ENCODE results near the gene CAMKV.

DNA sequence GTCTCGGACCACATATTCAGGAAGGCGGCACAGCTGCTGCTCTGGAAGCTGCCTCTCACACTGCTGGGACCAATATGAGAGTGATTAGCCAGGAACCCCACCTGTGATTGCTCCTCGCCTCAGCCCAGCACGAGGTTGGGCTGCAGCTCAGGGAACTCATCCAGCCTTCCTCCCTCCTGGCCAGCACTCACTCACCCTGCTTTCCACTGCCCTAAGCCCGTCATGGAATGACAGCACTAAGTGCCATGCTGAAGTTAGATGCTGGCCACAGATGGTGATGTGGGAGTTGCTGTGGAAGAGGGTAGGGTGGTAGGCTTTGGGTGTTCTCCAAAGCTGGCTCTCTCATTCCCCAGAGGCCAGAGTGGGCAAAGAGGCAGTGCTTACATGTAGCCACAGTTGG lies 26.6 kb upstream of the CAMKV start:
- no peak for TF ChIP-seq TAF1 (IDR thresholded peaks at IDR 0.05; ENCODE audit: low read depth)
- TF ChIP-seq, protein P1, sequence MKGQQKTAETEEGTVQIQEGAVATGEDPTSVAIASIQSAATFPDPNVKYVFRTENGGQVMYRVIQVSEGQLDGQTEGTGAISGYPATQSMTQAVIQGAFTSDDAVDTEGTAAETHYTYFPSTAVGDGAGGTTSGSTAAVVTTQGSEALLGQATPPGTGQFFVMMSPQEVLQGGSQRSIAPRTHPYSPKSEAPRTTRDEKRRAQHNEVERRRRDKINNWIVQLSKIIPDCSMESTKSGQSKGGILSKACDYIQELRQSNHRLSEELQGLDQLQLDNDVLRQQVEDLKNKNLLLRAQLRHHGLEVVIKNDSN (IDR thresholded peaks at IDR 0.05): no peak
- no peak for TF ChIP-seq ZBTB7A (IDR thresholded peaks at IDR 0.05; ENCODE audit: low read depth)
- TF ChIP-seq, protein P2, sequence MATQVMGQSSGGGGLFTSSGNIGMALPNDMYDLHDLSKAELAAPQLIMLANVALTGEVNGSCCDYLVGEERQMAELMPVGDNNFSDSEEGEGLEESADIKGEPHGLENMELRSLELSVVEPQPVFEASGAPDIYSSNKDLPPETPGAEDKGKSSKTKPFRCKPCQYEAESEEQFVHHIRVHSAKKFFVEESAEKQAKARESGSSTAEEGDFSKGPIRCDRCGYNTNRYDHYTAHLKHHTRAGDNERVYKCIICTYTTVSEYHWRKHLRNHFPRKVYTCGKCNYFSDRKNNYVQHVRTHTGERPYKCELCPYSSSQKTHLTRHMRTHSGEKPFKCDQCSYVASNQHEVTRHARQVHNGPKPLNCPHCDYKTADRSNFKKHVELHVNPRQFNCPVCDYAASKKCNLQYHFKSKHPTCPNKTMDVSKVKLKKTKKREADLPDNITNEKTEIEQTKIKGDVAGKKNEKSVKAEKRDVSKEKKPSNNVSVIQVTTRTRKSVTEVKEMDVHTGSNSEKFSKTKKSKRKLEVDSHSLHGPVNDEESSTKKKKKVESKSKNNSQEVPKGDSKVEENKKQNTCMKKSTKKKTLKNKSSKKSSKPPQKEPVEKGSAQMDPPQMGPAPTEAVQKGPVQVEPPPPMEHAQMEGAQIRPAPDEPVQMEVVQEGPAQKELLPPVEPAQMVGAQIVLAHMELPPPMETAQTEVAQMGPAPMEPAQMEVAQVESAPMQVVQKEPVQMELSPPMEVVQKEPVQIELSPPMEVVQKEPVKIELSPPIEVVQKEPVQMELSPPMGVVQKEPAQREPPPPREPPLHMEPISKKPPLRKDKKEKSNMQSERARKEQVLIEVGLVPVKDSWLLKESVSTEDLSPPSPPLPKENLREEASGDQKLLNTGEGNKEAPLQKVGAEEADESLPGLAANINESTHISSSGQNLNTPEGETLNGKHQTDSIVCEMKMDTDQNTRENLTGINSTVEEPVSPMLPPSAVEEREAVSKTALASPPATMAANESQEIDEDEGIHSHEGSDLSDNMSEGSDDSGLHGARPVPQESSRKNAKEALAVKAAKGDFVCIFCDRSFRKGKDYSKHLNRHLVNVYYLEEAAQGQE (IDR thresholded peaks at IDR 0.05; ENCODE audit: low read depth): no peak
